ENCODE results near the gene VWA8. TPM values are rescaled to one million over a fixed set of nuclear protein-coding genes. Genes with fewer than 3 reads are reported as not detected.
"Not testable (repeated sequence)": the region's sequence is repeated elsewhere in the genome, so short reads cannot be mapped to it uniquely, and the experiment has no call there.

The VWA8 gene
- total RNA-seq, 4 donors from 2014 or later = 27.1 to 39.7 (median 30.4) TPM

DNA sequence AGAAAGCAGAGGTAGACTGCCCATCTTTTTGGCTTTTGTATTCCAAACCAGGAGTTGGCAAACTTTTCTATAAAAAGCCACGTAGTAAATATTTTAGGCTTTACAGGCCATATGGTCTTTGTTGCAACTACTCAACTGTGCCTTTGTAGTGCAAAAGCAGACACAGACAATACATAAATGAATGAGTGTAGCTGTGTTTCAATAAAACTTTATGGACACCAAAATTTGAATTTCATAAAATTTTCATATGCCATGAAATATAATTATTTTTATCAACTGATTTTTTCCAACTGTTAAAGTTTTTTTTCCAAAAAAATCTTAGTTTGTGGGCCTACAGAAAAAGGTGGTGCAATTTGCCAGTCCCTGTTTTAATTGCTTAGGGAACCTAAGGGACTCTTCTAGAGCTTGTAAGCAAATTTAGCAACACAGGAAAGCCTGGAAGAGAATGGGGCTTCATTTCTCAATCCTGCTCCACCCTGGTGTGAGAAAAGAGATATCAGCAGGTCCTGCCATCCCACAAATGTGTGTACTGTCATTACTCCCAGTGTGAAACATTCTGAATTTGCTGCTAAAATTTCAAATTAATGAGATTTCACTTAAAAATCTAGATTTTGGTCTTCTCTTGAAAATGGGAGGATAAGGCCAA lies 309.4 kb downstream of the VWA8 start:
- no peaks in the 10 kb centered on the region for H3K9me3 ChIP-seq
- no peaks in the 10 kb centered on the region for H3K27me3 ChIP-seq
- intact Hi-C loops (cut with DNase I) = loop anchor here (10.0 kb wide), 2 partner anchors 237 to 297 kb away; no protein-coding TSS in a partner anchor
- H3K4me1 ChIP-seq = peaks cover 4 to 8% of the 10 kb centered on the region in 2 donors
- H3K36me3 ChIP-seq = no peaks in the 10 kb centered on the region
- peak overlapping the region in 1 of 3 donors; percentile 19 for H3K27ac ChIP-seq
- H3K4me3 ChIP-seq (replicated peaks in 1 of 3) = no peak overlapping the region
- no peak for TF ChIP-seq POLR2A (IDR thresholded peaks at IDR 0.05)
- TF ChIP-seq, protein P1, sequence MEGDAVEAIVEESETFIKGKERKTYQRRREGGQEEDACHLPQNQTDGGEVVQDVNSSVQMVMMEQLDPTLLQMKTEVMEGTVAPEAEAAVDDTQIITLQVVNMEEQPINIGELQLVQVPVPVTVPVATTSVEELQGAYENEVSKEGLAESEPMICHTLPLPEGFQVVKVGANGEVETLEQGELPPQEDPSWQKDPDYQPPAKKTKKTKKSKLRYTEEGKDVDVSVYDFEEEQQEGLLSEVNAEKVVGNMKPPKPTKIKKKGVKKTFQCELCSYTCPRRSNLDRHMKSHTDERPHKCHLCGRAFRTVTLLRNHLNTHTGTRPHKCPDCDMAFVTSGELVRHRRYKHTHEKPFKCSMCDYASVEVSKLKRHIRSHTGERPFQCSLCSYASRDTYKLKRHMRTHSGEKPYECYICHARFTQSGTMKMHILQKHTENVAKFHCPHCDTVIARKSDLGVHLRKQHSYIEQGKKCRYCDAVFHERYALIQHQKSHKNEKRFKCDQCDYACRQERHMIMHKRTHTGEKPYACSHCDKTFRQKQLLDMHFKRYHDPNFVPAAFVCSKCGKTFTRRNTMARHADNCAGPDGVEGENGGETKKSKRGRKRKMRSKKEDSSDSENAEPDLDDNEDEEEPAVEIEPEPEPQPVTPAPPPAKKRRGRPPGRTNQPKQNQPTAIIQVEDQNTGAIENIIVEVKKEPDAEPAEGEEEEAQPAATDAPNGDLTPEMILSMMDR (IDR thresholded peaks at IDR 0.05) = no peak
- no peak for DNase-seq
- 95 to 97% methylated on average over 1 of the region's 1 CpG for WGBS, 2 donors

DNA sequence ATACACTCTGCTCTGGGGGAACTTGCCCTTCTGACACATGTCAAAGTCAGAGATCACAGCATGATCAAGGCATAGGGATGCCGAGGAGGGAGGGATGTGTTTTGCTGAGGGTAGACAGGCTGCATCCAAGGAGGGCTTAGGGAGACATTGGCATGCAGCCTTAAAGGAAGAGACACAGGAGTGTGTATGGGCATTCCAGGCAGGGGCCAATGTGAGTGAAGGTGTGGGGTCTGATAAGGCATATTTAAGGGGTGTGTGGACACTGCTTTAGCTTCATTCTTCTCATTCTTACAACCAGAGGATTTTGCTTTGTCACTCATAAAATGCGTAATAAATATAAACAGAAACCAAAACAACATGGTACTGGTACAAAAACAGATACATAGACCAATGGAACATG lies 310.2 kb downstream of the VWA8 start:
- intact Hi-C loops (cut with DNase I) = loop anchor here (10.0 kb wide), 2 partner anchors 236 to 296 kb away; no protein-coding TSS in a partner anchor
- Histone ChIP-seq H3K4me1 (peaks cover 4 to 8% of the 10 kb centered on the region in 2 donors), H3K4me3 (replicated peaks in 1 of 3) (no peak overlapping the region), H3K27me3 (no peaks in the 10 kb centered on the region), H3K27ac (no peak overlapping the region), H3K36me3 (no peaks in the 10 kb centered on the region), H3K9me3 (no peaks in the 10 kb centered on the region)
- 81 to 99% methylated on average over 2 of the region's 2 CpGs for WGBS, 2 donors
- DNase-seq = no peak
- no peak for TF ChIP-seq POLR2A (IDR thresholded peaks at IDR 0.05)
- TF ChIP-seq, protein P1 (IDR thresholded peaks at IDR 0.05) = no peak

GRCh38 chr13:41649659-41650058 lies 311.2 kb downstream of the VWA8 start:
- Histone ChIP-seq H3K27me3 (no peaks in the 10 kb centered on the region), H3K36me3 (no peaks in the 10 kb centered on the region), H3K4me1 (peaks cover 4 to 8% of the 10 kb centered on the region in 2 donors), H3K9me3 (no peaks in the 10 kb centered on the region), H3K27ac (no peak overlapping the region), H3K4me3 (replicated peaks in 1 of 3) (no peak overlapping the region)
- 72 to 81% methylated on average over 3 of the region's 3 CpGs for WGBS, 2 donors
- no peak for DNase-seq
- intact Hi-C loops (cut with DNase I) = loop anchor here (10.0 kb wide), 2 partner anchors 235 to 295 kb away; no protein-coding TSS in a partner anchor
- TF ChIP-seq, protein P1 (IDR thresholded peaks at IDR 0.05) = peak in 2 of 6 experiments; percentile 7 to 9
- TF ChIP-seq POLR2A (IDR thresholded peaks at IDR 0.05) = no peak

DNA sequence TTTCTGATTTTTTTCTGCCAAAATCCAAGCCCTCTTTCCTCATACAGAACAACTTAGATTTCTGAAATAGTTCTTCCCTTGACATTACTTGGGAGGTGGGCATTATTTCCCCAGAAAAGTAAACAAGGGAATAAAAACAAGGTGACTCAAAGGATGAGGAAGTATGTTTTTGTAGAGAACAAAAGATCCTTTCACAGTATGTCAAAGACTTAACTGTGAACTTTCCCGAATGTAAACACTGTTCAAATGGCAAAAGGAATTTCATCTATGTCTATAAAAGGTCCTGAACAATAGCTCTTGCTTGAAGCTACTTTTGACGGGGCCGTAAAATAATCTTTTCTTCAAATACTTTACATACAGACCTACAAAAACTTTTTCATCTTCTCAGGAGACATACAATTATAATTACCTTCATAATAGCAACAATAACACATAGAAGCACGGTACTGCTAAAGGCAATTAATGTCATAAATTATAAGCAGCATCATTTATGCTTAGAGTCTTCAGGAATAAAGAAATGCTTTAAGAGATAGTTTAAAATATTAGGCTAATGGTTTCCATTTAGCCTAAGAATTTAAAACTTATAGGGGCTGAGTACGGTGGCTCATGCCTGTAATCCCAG lies 312.5 kb downstream of the VWA8 start:
- WGBS, 2 donors = 63 to 66% methylated on average over 5 of the region's 5 CpGs
- Histone ChIP-seq H3K36me3 (no peaks in the 10 kb centered on the region), H3K27me3 (no peaks in the 10 kb centered on the region), H3K4me3 (replicated peaks in 1 of 3) (no peak overlapping the region), H3K4me1 (peaks cover 4 to 8% of the 10 kb centered on the region in 2 donors), H3K9me3 (no peaks in the 10 kb centered on the region), H3K27ac (peak overlapping the region in 1 of 3 donors; percentile 26)
- TF ChIP-seq POLR2A (IDR thresholded peaks at IDR 0.05) = no peak
- TF ChIP-seq, protein P1 (IDR thresholded peaks at IDR 0.05) = no peak
- DNase-seq = no peak
- intact Hi-C loops (cut with DNase I) = no loop called here

GRCh38 chr13:41647699-41648313 lies 313.1 kb downstream of the VWA8 start:
- H3K9me3 ChIP-seq; H3K36me3 ChIP-seq; intact Hi-C loops (cut with DNase I); H3K27me3 ChIP-seq; H3K4me1 ChIP-seq; DNase-seq; H3K4me3 ChIP-seq (replicated peaks in 1 of 3): not testable (repeated sequence)
- peak overlapping the region in 1 of 3 donors; percentile 16 for H3K27ac ChIP-seq
- 90 to 91% methylated on average over 10 of the region's 10 CpGs for WGBS, 2 donors

Measured in thyroid gland (tissue), 4 donors.